Gastroesophageal sphincter (tissue), 4 donors: ENCODE data around the gene MINDY4. TPM values are rescaled to one million over a fixed set of nuclear protein-coding genes. Genes with fewer than 3 reads are reported as not detected.

Experiments used
- ATAC-seq: fragments of 150-250 bp; one replicate; pipeline ENCODE4 v1.9.1; 2016; ENCODE audit warnings: mild to moderate bottlenecking, moderate library complexity
- H3K27ac ChIP-seq, 4 donors: fragments of 200-600 bp; sonication (generic) in 3 of 4; 1 replicate in 3 of 4; 2 replicates in 1 of 4; pipeline ENCODE4 v1.5.1; 2016 to 2019
- H3K27me3 ChIP-seq: fragments of 200-600 bp; sonication (generic); one replicate; pipeline ENCODE4 v1.5.1; 2019
- H3K36me3 ChIP-seq, 2 donors: fragments of 200-600 bp; sonication (generic); one replicate each; pipeline ENCODE4 v1.5.1; 2019; ENCODE audit warnings: control low read depth in 1 of 2
- H3K4me1 ChIP-seq, 3 donors: fragments of 200-600 bp; sonication (generic); 1 replicate in 2 of 3; 2 replicates in 1 of 3; pipeline ENCODE4 v1.5.1; 2016 to 2019; ENCODE audit warnings: control low read depth in 2 of 3
- H3K4me3 ChIP-seq, 2 donors: fragments of 200-600 bp; sonication (generic); one replicate each; pipeline ENCODE4 v1.5.1; 2019; ENCODE audit warnings: mild to moderate bottlenecking in 1 of 2, moderate library complexity in 1 of 2
- H3K9me3 ChIP-seq, 3 donors: fragments of 200-600 bp; sonication (generic); one replicate each; pipeline ENCODE4 v1.5.1; 2017 to 2019; ENCODE audit warnings: control low read depth in 2 of 3
- CTCF ChIP-seq, 4 experiments: fragments of 200-600 bp in 2 of 4; fragments of 450-650 bp in 2 of 4; sonication (generic) in 1 of 4; IDR thresholded peaks; one replicate each; pipeline ENCODE4 v1.5.1; 2017 to 2019; ENCODE audit warnings: antibody characterized with exemption in 4 of 4, mild to moderate bottlenecking in 2 of 4, moderate library complexity in 2 of 4
- EP300 ChIP-seq: sonication (generic); formaldehyde crosslinking; IDR thresholded peaks from one replicate; pipeline ENCODE4 v1.6.1; 2017; ENCODE audit warnings: antibody characterized with exemption, mild to moderate bottlenecking
- POLR2A ChIP-seq, 2 donors: fragments of 450-650 bp; IDR thresholded peaks; one replicate each; pipeline ENCODE4 v1.6.1; 2017; ENCODE audit warnings: antibody characterized with exemption in 2 of 2, mild to moderate bottlenecking in 2 of 2, moderate library complexity in 1 of 2
- POLR2AphosphoS5 ChIP-seq: sonication (generic); formaldehyde crosslinking; IDR thresholded peaks from one replicate; pipeline ENCODE4 v1.6.1; 2017; ENCODE audit warnings: antibody characterized with exemption
- WGBS, 2 donors: methylation state at CpG; one replicate each; pipeline ENCODE4 v1.1.5; 2018; ENCODE audit warnings: low coverage in 1 of 2; 5-methylcytosine and 5-hydroxymethylcytosine counted together
- total RNA-seq, 4 donors: library from RNA; depleted of rRNA; stranded (reverse); fragments of >200 nt; gene quantifications; one replicate each; pipeline ENCODE4 v1.1.0, GENCODE V29; 2016

MINDY4 gene
- total RNA-seq, 4 donors from 2014 or later, result 5.6 to 31.8 (median 20.4) TPM

DNA sequence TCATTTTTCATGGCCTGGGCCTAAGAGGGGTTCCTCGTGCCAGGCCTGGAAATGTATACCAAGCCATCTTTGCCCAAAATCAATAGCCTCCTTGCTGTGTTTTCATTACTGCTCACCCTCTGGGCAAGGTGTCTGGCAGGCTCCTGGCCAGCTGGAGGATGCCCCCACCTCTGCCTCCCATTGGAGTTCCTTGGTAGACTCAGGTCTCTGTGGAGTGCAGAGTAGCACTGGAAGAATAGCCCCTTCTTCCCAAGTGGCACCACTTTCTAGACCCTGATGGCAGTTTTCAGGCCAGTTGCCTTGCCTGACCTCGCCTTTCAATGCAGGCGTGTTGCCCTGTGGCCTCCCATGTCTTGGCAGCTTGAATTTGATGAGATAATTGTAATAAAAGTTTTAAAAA, 84.7 kb downstream of the MINDY4 start:
- TF ChIP-seq CTCF (IDR thresholded peaks at IDR 0.05) (no peak), POLR2A (IDR thresholded peaks at IDR 0.05) (no peak), EP300 (no peak), POLR2AphosphoS5 (no peak)
- peak overlapping the region in 2 of 4 donors; percentile 16 to 91 for H3K27ac ChIP-seq
- no peak overlapping the region for H3K4me3 ChIP-seq
- no peaks in the 10 kb centered on the region for H3K27me3 ChIP-seq
- peaks cover 0 to 38% of the 10 kb centered on the region in 2 donors for H3K36me3 ChIP-seq
- peaks cover 10 to 82% (median 17%) of the 10 kb centered on the region in 3 donors for H3K4me1 ChIP-seq
- H3K9me3 ChIP-seq, result no peaks in the 10 kb centered on the region
- 50 to 67% methylated on average over 1 of the region's 3 CpGs for WGBS, 2 donors
- no peak for ATAC-seq

- no peak overlapping the region for H3K27ac ChIP-seq
- peaks cover 0 to 80% (median 8%) of the 10 kb centered on the region in 3 donors for H3K4me1 ChIP-seq
- H3K4me3 ChIP-seq, result no peak overlapping the region
- TF ChIP-seq CTCF (IDR thresholded peaks at IDR 0.05), result no peak
- no peak for TF ChIP-seq POLR2A (IDR thresholded peaks at IDR 0.05)
- no peaks in the 10 kb centered on the region for H3K9me3 ChIP-seq
- H3K36me3 ChIP-seq, result peaks cover 0 to 54% of the 10 kb centered on the region in 2 donors
- 80 to 90% methylated on average over 1 of the region's 2 CpGs for WGBS, 2 donors
- ATAC-seq, result no peak
- H3K27me3 ChIP-seq, result no peaks in the 10 kb centered on the region
These were observed 87.4 kb downstream of the MINDY4 start for GRCh38 chr7:30858576-30858975.

GRCh38 chr7:30859202-30859939, 88.2 kb downstream of the MINDY4 start:
- H3K36me3 ChIP-seq, result peaks cover 0 to 54% of the 10 kb centered on the region in 2 donors
- H3K27me3 ChIP-seq, result no peaks in the 10 kb centered on the region
- ATAC-seq, result no peak
- no CpG with 5 or more reads among the region's 10 CpGs for WGBS, 2 donors
- H3K4me3 ChIP-seq, result no peak overlapping the region
- TF ChIP-seq POLR2AphosphoS5 (no peak), CTCF (IDR thresholded peaks at IDR 0.05) (no peak)
- peaks cover 0 to 80% (median 16%) of the 10 kb centered on the region in 3 donors for H3K4me1 ChIP-seq
- H3K9me3 ChIP-seq, result no peaks in the 10 kb centered on the region
- peak overlapping the region in 2 of 4 donors; percentile 48 to 52 for H3K27ac ChIP-seq

GRCh38 chr7:30859940-30860496, 88.8 kb downstream of the MINDY4 start:
- ATAC-seq, result no peak
- Histone ChIP-seq H3K36me3 (peaks cover 0 to 55% of the 10 kb centered on the region in 2 donors), H3K9me3 (no peaks in the 10 kb centered on the region), H3K4me3 (no peak overlapping the region), H3K4me1 (peaks cover 0 to 80% (median 16%) of the 10 kb centered on the region in 3 donors), H3K27ac (peak overlapping the region in 2 of 4 donors; percentile 48 to 52), H3K27me3 (no peaks in the 10 kb centered on the region)
- WGBS, 2 donors, result 50% methylated on average over 7 of the region's 13 CpGs; no CpG with 5 or more reads in 1 of the 2 donors
- TF ChIP-seq CTCF (IDR thresholded peaks at IDR 0.05) (no peak), POLR2AphosphoS5 (peak; percentile 69)

GRCh38 chr7:30861612-30862011, 90.4 kb downstream of the MINDY4 start:
- H3K27me3 ChIP-seq, result no peaks in the 10 kb centered on the region
- H3K4me1 ChIP-seq, result peaks cover 0 to 78% (median 16%) of the 10 kb centered on the region in 3 donors
- 100% methylated on average over 3 of the region's 7 CpGs; no CpG with 5 or more reads in 1 of the 2 donors for WGBS, 2 donors
- peaks cover 0 to 55% of the 10 kb centered on the region in 2 donors for H3K36me3 ChIP-seq
- TF ChIP-seq POLR2AphosphoS5 (no peak), CTCF (IDR thresholded peaks at IDR 0.05) (no peak), EP300 (no peak), POLR2A (IDR thresholded peaks at IDR 0.05) (no peak)
- no peak overlapping the region for H3K4me3 ChIP-seq
- ATAC-seq, result no peak
- H3K27ac ChIP-seq, result peak overlapping the region in 2 of 4 donors; percentile 5 to 7
- no peaks in the 10 kb centered on the region for H3K9me3 ChIP-seq
